C4-2B (cell line): Measurements from ENCODE around the gene TNIP1.
A peak's percentile ranks its signal among the peaks of the same experiment; 100 is the strongest.

ENCODE experiments used
- H3K27ac ChIP-seq: fragments of 450-650 bp; 2 replicates; pipeline ENCODE4 v1.5.1; 2017
- CTCF ChIP-seq: fragments of 450-650 bp; conservative IDR thresholded peaks from 2 replicates; pipeline ENCODE4 v1.5.1; 2017; ENCODE audit warnings: mild to moderate bottlenecking
- ZFX ChIP-seq: fragments of 450-650 bp; IDR thresholded peaks from 2 replicates; pipeline ENCODE4 v1.6.1; 2017

TNIP1 gene

GRCh38 chr5:151055336-151055735 is 25.5 kb downstream of the TNIP1 start:
- TF ChIP-seq CTCF = no peak
- TF ChIP-seq ZFX = no peak
- no peak overlapping the region for H3K27ac ChIP-seq

GRCh38 chr5:151054709-151055108 is 26.1 kb downstream of the TNIP1 start:
- no peak overlapping the region for H3K27ac ChIP-seq
- TF ChIP-seq CTCF (no peak), ZFX (no peak)

- no peak overlapping the region for H3K27ac ChIP-seq
- TF ChIP-seq CTCF (no peak), ZFX (no peak)
Measured at GRCh38 chr5:151053796-151054462, 26.9 kb downstream of the TNIP1 start.

- TF ChIP-seq CTCF (no peak), ZFX (no peak)
- no peak overlapping the region for H3K27ac ChIP-seq
Measured at GRCh38 chr5:151052836-151053235, 28.0 kb downstream of the TNIP1 start.

GRCh38 chr5:151051931-151052608 is 28.8 kb downstream of the TNIP1 start:
- no peak overlapping the region for H3K27ac ChIP-seq
- TF ChIP-seq ZFX = no peak
- TF ChIP-seq CTCF = peak; percentile 61; the same call in 1 of the 2 replicates

GRCh38 chr5:151051066-151051930 is 29.5 kb downstream of the TNIP1 start:
- H3K27ac ChIP-seq = no peak overlapping the region

More at GRCh38 chr5:151051066-151051930, 29.5 kb downstream of the TNIP1 start:
- TF ChIP-seq CTCF = peak; percentile 90
- TF ChIP-seq ZFX = no peak
